HG03558 (cell line): Measurements from ENCODE around the gene EFCAB5.
"Not testable (repeated sequence)": the region's sequence is repeated elsewhere in the genome, so short reads cannot be mapped to it uniquely, and the experiment has no call there.

ENCODE experiments used
- ATAC-seq: cut with Tn5 transposase; IDR thresholded peaks from one replicate; pipeline ENCODE4 v1.9.1; 2021; ENCODE audit warnings: moderate number of reproducible peaks; ENCODE audit not compliant: unreplicated experiment; ENCODE audit errors: extremely low read depth

The EFCAB5 gene

DNA sequence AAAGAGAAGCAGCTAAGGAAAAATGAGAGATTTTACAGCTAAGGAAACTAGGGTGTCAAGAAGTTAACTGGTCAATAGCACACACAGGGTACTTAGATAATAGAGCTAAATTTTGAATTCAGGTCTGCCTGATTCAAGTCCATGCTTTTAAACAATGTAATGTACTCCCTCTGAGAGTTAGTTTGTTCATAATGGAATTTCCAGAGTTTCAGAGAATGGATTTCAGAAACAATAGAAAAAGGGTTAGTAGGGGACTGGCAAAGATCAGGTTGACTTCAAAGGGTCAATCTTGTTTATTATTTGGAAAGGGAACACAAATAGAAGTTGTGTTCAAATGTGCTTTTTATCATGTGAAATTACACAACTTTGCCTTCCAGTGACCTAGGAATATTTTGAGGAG lies 193.1 kb downstream of the EFCAB5 start:
- no peak for ATAC-seq

DNA sequence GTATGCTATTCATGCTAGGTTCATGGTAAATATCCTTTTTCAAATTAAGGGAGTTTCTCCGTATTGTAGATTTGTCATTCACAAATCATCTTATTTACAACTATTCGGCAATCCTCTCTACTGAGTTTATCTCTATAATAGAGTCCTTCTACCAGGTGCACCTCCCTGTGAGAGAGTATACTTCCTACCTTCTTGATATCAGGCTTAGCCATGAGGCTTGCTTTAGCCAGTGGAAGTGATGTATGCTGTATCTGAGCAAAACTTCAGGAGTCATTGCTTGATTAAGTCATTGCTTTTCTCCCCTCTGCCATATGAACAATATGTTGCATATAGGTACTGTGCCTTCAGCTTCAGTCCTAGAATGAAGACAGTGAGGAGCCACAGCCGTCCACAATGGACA lies 195.7 kb downstream of the EFCAB5 start:
- no peak for ATAC-seq

DNA sequence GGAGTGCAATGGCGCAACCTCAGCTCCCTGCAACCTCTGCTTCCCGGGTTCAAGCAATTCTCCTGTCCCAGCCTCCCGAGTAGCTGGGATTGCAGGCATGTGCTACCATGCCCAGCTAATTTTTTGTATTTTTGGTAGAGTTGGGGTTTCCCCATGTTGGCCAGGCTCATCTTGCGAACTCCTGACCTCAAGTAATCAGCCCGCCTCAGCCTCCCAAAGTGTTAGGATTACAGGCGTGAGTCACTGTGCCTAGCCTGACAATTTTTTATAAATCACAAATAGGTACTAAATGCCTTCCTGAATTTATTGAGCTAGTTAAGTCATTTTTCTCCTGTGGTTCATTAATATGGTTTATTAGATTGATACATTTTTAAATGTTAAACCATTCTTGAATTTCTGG lies 206.4 kb downstream of the EFCAB5 start:
- not testable (repeated sequence) for ATAC-seq

DNA sequence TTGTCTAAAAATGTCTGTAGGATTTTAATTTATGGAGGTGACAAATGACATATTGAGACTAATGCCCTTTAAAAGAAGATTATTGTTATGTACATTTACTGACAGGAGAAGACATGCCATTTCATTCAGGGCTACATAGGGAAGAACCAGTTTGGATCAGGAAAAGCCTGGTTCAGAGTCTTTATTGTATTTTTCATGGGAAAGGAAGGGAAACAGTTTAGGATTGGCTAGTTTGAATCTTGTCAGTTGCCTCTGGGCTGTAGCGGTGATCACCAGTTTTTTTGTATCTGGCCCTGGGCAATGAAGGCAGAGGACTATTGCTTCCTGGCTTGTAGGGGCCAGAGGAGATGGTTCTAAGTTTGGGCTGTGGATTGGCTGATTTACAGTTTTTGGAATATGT lies 206.9 kb downstream of the EFCAB5 start:
- no peak for ATAC-seq

DNA sequence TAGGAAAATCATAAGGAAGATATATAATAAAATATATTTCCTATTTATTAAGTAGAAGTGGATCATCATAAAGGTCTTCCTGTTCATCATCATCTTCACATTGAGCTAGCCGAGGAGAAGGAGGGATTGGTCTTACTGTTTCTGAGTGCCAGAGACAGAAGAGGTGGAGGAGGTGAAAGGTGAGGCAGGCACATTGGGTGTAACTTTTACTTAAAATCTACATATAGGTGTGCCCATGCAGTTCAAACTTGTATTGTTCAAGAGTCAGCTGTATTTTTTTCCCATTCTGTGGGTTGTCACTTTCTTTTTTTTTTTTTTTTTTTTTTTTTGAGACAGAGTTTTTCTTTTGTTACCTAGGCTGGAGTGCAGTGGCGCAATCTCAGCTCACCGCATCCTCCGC lies 210.0 kb downstream of the EFCAB5 start:
- ATAC-seq = no peak

DNA sequence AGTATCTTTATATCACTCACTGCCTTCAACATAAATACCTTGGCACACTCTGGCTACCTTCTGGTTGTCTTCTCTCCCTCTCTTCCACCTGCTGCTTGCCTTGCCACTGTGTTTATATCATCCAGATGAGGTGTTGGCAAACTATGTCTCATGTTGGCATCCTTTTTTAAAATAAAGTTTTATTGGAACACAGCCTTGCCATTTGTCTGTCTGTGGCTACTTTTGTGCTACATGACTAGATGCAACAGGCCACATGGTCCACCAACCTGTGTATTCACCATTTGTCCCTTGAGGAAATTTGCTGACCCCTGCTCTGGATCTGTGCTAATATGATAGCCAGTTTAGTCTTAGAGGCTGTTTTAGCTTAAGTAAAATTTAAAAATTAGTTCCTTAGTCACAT lies 212.0 kb downstream of the EFCAB5 start:
- no peak for ATAC-seq

DNA sequence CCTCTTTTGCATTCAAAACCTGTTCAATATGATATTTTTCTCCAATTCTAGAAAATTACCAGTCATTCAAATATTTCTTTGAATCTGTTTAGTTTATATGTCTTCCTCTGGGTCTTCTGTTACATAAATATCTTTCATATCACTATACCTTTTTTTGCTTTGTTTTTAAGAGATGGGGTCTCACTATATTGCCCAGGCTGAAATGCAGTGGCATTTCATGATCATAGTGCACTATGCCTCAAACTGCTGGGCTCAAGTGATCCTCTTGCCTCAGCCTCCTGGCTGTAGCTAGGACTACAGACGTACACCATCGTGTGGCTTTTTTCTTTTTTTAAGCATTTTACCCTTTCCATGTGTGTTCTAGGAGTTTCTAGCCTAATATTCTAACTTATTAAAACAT lies 214.0 kb downstream of the EFCAB5 start:
- no peak for ATAC-seq
